SU-DHL-6 (cell line): ENCODE data around the gene ABCC3.

Experiments
- H2AFZ ChIP-seq: fragments of 200-600 bp; sonication (generic); 2 replicates; pipeline ENCODE4 v1.6.1; 2014; ENCODE audit warnings: low read depth, mild to moderate bottlenecking, moderate library complexity, mixed read lengths, antibody characterized with exemption, low read length; ENCODE audit not compliant: severe bottlenecking
- H3F3A ChIP-seq: fragments of 200-600 bp; shearing (Covaris generic); 2 replicates; pipeline ENCODE4 v1.6.0; 2016; ENCODE audit warnings: antibody characterized with exemption, mild to moderate bottlenecking; ENCODE audit not compliant: insufficient read depth
- H3K27ac ChIP-seq: fragments of 200-600 bp; sonication (generic); 2 replicates; pipeline ENCODE4 v1.5.1; 2016; ENCODE audit warnings: low read depth, mild to moderate bottlenecking, low read length, moderate library complexity, mixed read lengths
- H3K27me3 ChIP-seq: fragments of 200-600 bp; sonication (generic), shearing (Covaris generic); 2 replicates; pipeline ENCODE4 v1.6.0; 2014; ENCODE audit warnings: mild to moderate bottlenecking, low read length
- H3K36me3 ChIP-seq: fragments of 200-600 bp; sonication (generic); 2 replicates; pipeline ENCODE4 v1.6.1; 2014; ENCODE audit warnings: mild to moderate bottlenecking, low read length, mixed read lengths
- H3K4me2 ChIP-seq: fragments of 300-600, 200-600 bp; shearing (Covaris generic), sonication (generic); 2 replicates; pipeline ENCODE4 v1.6.0; 2014; ENCODE audit warnings: low read length, low read depth, mild to moderate bottlenecking; ENCODE audit not compliant: poor library complexity, severe bottlenecking
- H3K4me3 ChIP-seq: fragments of 200-600 bp; sonication (generic); 2 replicates; pipeline ENCODE4 v1.5.1; 2014; ENCODE audit warnings: antibody characterized with exemption, low read length, mild to moderate bottlenecking, mixed read lengths; ENCODE audit not compliant: insufficient read depth, poor library complexity, severe bottlenecking
- H3K79me2 ChIP-seq: fragments of 200-600 bp; sonication (generic); 2 replicates; pipeline ENCODE4 v1.6.1; 2014; ENCODE audit warnings: mild to moderate bottlenecking, low read length, moderate library complexity; ENCODE audit not compliant: insufficient read depth
- H3K9ac ChIP-seq: fragments of 200-600 bp; sonication (generic); 2 replicates; pipeline ENCODE4 v1.7.0; 2014; ENCODE audit warnings: mild to moderate bottlenecking, low read length
- H3K9me2 ChIP-seq: fragments of 200-600 bp; sonication (generic); replicated peaks from 2 replicates; pipeline ENCODE4 v1.6.1; 2014; ENCODE audit warnings: low read length; ENCODE audit not compliant: insufficient read depth
- H3K9me3 ChIP-seq: fragments of 200-600 bp; sonication (generic); 2 replicates; pipeline ENCODE4 v1.6.1; 2014; ENCODE audit warnings: low read length, mixed read lengths; ENCODE audit not compliant: insufficient read depth
- H4K20me1 ChIP-seq: fragments of 200-600 bp; sonication (generic); 2 replicates; pipeline ENCODE4 v1.6.1; 2014; ENCODE audit warnings: low read depth, mild to moderate bottlenecking, antibody characterized with exemption, low read length, moderate library complexity, mixed read lengths
- CTCF ChIP-seq: fragments of 200-600 bp; sonication (generic); IDR thresholded peaks from one replicate; pipeline ENCODE4 v1.5.1; 2017; ENCODE audit warnings: antibody characterized with exemption, mild to moderate bottlenecking, low read length, moderate library complexity; ENCODE audit not compliant: insufficient read depth, poor library complexity, severe bottlenecking
- EZH2phosphoT487 ChIP-seq: fragments of 200-600 bp; sonication (generic), shearing (Covaris generic); conservative IDR thresholded peaks from 2 replicates; pipeline ENCODE4 v1.6.1; 2018; ENCODE audit warnings: mild to moderate bottlenecking, antibody characterized with exemption, low read length, moderate library complexity, mixed read lengths

Gene ABCC3

GRCh38 chr17:50676065-50676975, 41.6 kb downstream of the ABCC3 start:
- TF ChIP-seq CTCF (no peak), EZH2phosphoT487 (no peak)
- Histone ChIP-seq H3K9ac (no peak overlapping the region), H3K4me3 (no peak overlapping the region), H3K36me3 (no peaks in the 10 kb centered on the region), H2AFZ (no peak overlapping the region), H4K20me1 (no peaks in the 10 kb centered on the region), H3K79me2 (no peaks in the 10 kb centered on the region), H3K9me2 (no peaks in the 10 kb centered on the region), H3K27ac (no peak overlapping the region), H3K4me2 (no peak overlapping the region), H3F3A (no peaks in the 10 kb centered on the region), H3K27me3 (no peaks in the 10 kb centered on the region), H3K9me3 (no peaks in the 10 kb centered on the region)

- H3K9ac ChIP-seq, result no peak overlapping the region
- TF ChIP-seq CTCF (no peak), EZH2phosphoT487 (no peak)
- no peaks in the 10 kb centered on the region for H4K20me1 ChIP-seq
- no peak overlapping the region for H2AFZ ChIP-seq
- no peak overlapping the region for H3K4me2 ChIP-seq
- no peaks in the 10 kb centered on the region for H3K27me3 ChIP-seq
- H3F3A ChIP-seq, result no peaks in the 10 kb centered on the region
- H3K9me2 ChIP-seq, result no peaks in the 10 kb centered on the region
- H3K27ac ChIP-seq, result no peak overlapping the region
- H3K79me2 ChIP-seq, result no peaks in the 10 kb centered on the region
- H3K9me3 ChIP-seq, result no peaks in the 10 kb centered on the region
- H3K4me3 ChIP-seq, result no peak overlapping the region
- H3K36me3 ChIP-seq, result no peaks in the 10 kb centered on the region
Measured at GRCh38 chr17:50677851-50678375, 43.2 kb downstream of the ABCC3 start.

- H3F3A ChIP-seq, result no peaks in the 10 kb centered on the region
- H3K36me3 ChIP-seq, result no peaks in the 10 kb centered on the region
- H3K27me3 ChIP-seq, result no peaks in the 10 kb centered on the region
- H4K20me1 ChIP-seq, result no peaks in the 10 kb centered on the region
- H3K9me2 ChIP-seq, result no peaks in the 10 kb centered on the region
- H3K4me3 ChIP-seq, result no peak overlapping the region
- H3K9me3 ChIP-seq, result no peaks in the 10 kb centered on the region
- no peak overlapping the region for H3K27ac ChIP-seq
- H3K9ac ChIP-seq, result no peak overlapping the region
- TF ChIP-seq CTCF (no peak), EZH2phosphoT487 (no peak)
- H3K4me2 ChIP-seq, result no peak overlapping the region
- H2AFZ ChIP-seq, result no peak overlapping the region
- no peaks in the 10 kb centered on the region for H3K79me2 ChIP-seq
Measured at GRCh38 chr17:50679008-50679544, 44.4 kb downstream of the ABCC3 start.
